Dedifferentiated amniotic fluid mesenchymal stem cell (primary cell): Measurements from ENCODE around the gene FOS.

Experiments used
- DNase-seq: peaks from one replicate; pipeline ENCODE4 v3.0.0-alpha.2; 2016; ENCODE audit errors: extremely low spot score

Gene FOS

GRCh38 chr14:75277008-75277814 lies 1.4 kb upstream of the FOS start:
- peak; percentile 85 for DNase-seq

GRCh38 chr14:75277815-75278421 lies 710 bp upstream of the FOS start:
- DNase-seq = peak; percentile 49

GRCh38 chr14:75279153-75279762 lies 630 bp downstream of the FOS start:
- peak; percentile 45 for DNase-seq

GRCh38 chr14:75279763-75280290 lies 1.2 kb downstream of the FOS start:
- no peak for DNase-seq

- no peak for DNase-seq
Observed at GRCh38 chr14:75280291-75280830, 1.7 kb downstream of the FOS start.

- DNase-seq = peak; percentile 16
Observed at GRCh38 chr14:75280831-75281653, 2.4 kb downstream of the FOS start.

- DNase-seq = no peak
Observed at GRCh38 chr14:75281654-75282019, 3.0 kb downstream of the FOS start.

- peak; percentile 61 for DNase-seq
Observed at GRCh38 chr14:75282170-75282554, 3.5 kb downstream of the FOS start.

- peak; percentile 61 for DNase-seq
Observed at GRCh38 chr14:75282555-75283161, 4.0 kb downstream of the FOS start.

- DNase-seq = no peak
Observed at GRCh38 chr14:75283162-75283832, 4.7 kb downstream of the FOS start.

- no peak for DNase-seq
Observed at GRCh38 chr14:75283833-75284563, 5.4 kb downstream of the FOS start.

GRCh38 chr14:75285331-75285730 lies 6.7 kb downstream of the FOS start:
- DNase-seq = no peak

- DNase-seq = no peak
Observed at GRCh38 chr14:75286313-75286712, 7.7 kb downstream of the FOS start.

- DNase-seq = no peak
Observed at GRCh38 chr14:75289840-75290388, 11.3 kb downstream of the FOS start.

GRCh38 chr14:75290851-75291250 lies 12.2 kb downstream of the FOS start:
- no peak for DNase-seq

GRCh38 chr14:75291331-75291730 lies 12.7 kb downstream of the FOS start:
- DNase-seq = no peak

GRCh38 chr14:75292101-75292563 lies 13.5 kb downstream of the FOS start:
- DNase-seq = no peak

GRCh38 chr14:75292886-75293285 lies 14.3 kb downstream of the FOS start:
- no peak for DNase-seq

GRCh38 chr14:75293920-75294648 lies 15.5 kb downstream of the FOS start:
- peak; percentile 96 for DNase-seq
